DOHH2 (cell line): ENCODE results near the gene OXSR1.
"Not testable (repeated sequence)": the region's sequence is repeated elsewhere in the genome, so short reads cannot be mapped to it uniquely, and the experiment has no call there.

ENCODE experiments used
- H3F3A ChIP-seq: fragments of 200-600 bp; sonication (generic), shearing (Covaris generic); 2 replicates; pipeline ENCODE4 v1.6.0; 2016; ENCODE audit warnings: antibody characterized with exemption, mild to moderate bottlenecking; ENCODE audit not compliant: control insufficient read depth, insufficient read depth
- H3K27ac ChIP-seq: fragments of 200-600 bp; sonication (generic); 2 replicates; pipeline ENCODE4 v1.5.1; 2014; ENCODE audit warnings: low read depth, mild to moderate bottlenecking, low read length, moderate library complexity
- H3K27me3 ChIP-seq: fragments of 200-600 bp; sonication (generic); 2 replicates; pipeline ENCODE4 v1.6.1; 2014; ENCODE audit warnings: mild to moderate bottlenecking, low read length, mixed read lengths; ENCODE audit not compliant: control insufficient read depth
- H3K36me3 ChIP-seq: fragments of 200-600 bp; sonication (generic); 2 replicates; pipeline ENCODE4 v1.6.1; 2014; ENCODE audit warnings: mild to moderate bottlenecking, low read length, moderate library complexity, mixed read lengths; ENCODE audit not compliant: control insufficient read depth
- H3K4me1 ChIP-seq: fragments of 200-600 bp; sonication (generic); 2 replicates; pipeline ENCODE4 v1.6.1; 2014; ENCODE audit warnings: mild to moderate bottlenecking, low read length, mixed read lengths; ENCODE audit not compliant: control insufficient read depth
- H3K4me2 ChIP-seq: fragments of 200-600 bp; sonication (generic); 2 replicates; pipeline ENCODE4 v1.6.0; 2014; ENCODE audit warnings: mild to moderate bottlenecking, low read length, moderate library complexity
- H3K4me3 ChIP-seq: fragments of 200-600 bp; sonication (generic); 2 replicates; pipeline ENCODE4 v1.5.1; 2014; ENCODE audit warnings: mild to moderate bottlenecking, low read length, mixed read lengths
- H3K79me2 ChIP-seq: fragments of 200-600 bp; sonication (generic); 2 replicates; pipeline ENCODE4 v1.6.1; 2014; ENCODE audit warnings: mild to moderate bottlenecking, low read length, mixed read lengths; ENCODE audit not compliant: control insufficient read depth
- H3K9me2 ChIP-seq: fragments of 200-600 bp; sonication (generic); replicated peaks from 2 replicates; pipeline ENCODE4 v1.6.1; 2014; ENCODE audit warnings: mild to moderate bottlenecking, low read length, mixed read lengths; ENCODE audit not compliant: control insufficient read depth
- H3K9me3 ChIP-seq: fragments of 200-600 bp; sonication (generic); 2 replicates; pipeline ENCODE4 v1.6.1; 2014; ENCODE audit warnings: antibody characterized with exemption, low read length, mixed read lengths; ENCODE audit not compliant: control insufficient read depth, insufficient read depth
- H4K20me1 ChIP-seq: fragments of 200-600 bp; sonication (generic); 2 replicates; pipeline ENCODE4 v1.6.0; 2014; ENCODE audit warnings: low read depth, mild to moderate bottlenecking, antibody characterized with exemption, low read length, moderate library complexity; ENCODE audit not compliant: control insufficient read depth, insufficient read depth
- CTCF ChIP-seq: fragments of 200-600 bp; sonication (generic); IDR thresholded peaks from one replicate; pipeline ENCODE4 v1.5.1; 2014; ENCODE audit warnings: antibody characterized with exemption, mild to moderate bottlenecking, low read depth, low read length; ENCODE audit not compliant: poor library complexity, severe bottlenecking
- EZH2phosphoT487 ChIP-seq: fragments of 200-600 bp; sonication (generic); IDR thresholded peaks from 2 replicates; pipeline ENCODE4 v1.6.1; 2017; ENCODE audit warnings: borderline replicate concordance, mild to moderate bottlenecking, antibody characterized with exemption, low read length, moderate library complexity, mixed read lengths

OXSR1 gene

GRCh38 chr3:38157117-38157516 is 8.2 kb upstream of the OXSR1 start:
- Histone ChIP-seq H3K4me3 (no peak overlapping the region), H3K27me3 (0 out of 2 replicates have a peak, but pooled peaks cover 2% of the 10 kb centered on the region), H3K79me2 (no peaks in the 10 kb centered on the region), H3K27ac (no peak overlapping the region), H3F3A (no peaks in the 10 kb centered on the region), H3K9me2 (no peaks in the 10 kb centered on the region), H3K36me3 (no peaks in the 10 kb centered on the region), H3K4me1 (no peaks in the 10 kb centered on the region), H4K20me1 (no peaks in the 10 kb centered on the region), H3K4me2 (no peak overlapping the region), H3K9me3 (no peaks in the 10 kb centered on the region)
- no peak for TF ChIP-seq CTCF
- no peak for TF ChIP-seq EZH2phosphoT487

- H3K9me3 ChIP-seq = no peaks in the 10 kb centered on the region
- H3K9me2 ChIP-seq = no peaks in the 10 kb centered on the region
- no peaks in the 10 kb centered on the region for H3K79me2 ChIP-seq
- H3K4me1 ChIP-seq = no peaks in the 10 kb centered on the region
- H4K20me1 ChIP-seq = no peaks in the 10 kb centered on the region
- no peak overlapping the region for H3K4me2 ChIP-seq
- 0 out of 2 replicates have a peak, but pooled peaks cover 2% of the 10 kb centered on the region for H3K27me3 ChIP-seq
- no peaks in the 10 kb centered on the region for H3F3A ChIP-seq
- no peaks in the 10 kb centered on the region for H3K36me3 ChIP-seq
- H3K4me3 ChIP-seq = no peak overlapping the region
- TF ChIP-seq EZH2phosphoT487 (no peak), CTCF (no peak)
- no peak overlapping the region for H3K27ac ChIP-seq
Measured at GRCh38 chr3:38157595-38157994, 7.7 kb upstream of the OXSR1 start.

GRCh38 chr3:38158472-38158871 is 6.9 kb upstream of the OXSR1 start:
- Histone ChIP-seq H3K9me3 (no peaks in the 10 kb centered on the region), H3K4me3 (no peak overlapping the region), H4K20me1 (no peaks in the 10 kb centered on the region), H3K79me2 (no peaks in the 10 kb centered on the region), H3K36me3 (no peaks in the 10 kb centered on the region), H3K4me2 (no peak overlapping the region), H3K27me3 (0 out of 2 replicates have a peak, but pooled peaks cover 2% of the 10 kb centered on the region), H3F3A (peaks cover 9% of the 10 kb centered on the region), H3K4me1 (peaks cover 6% of the 10 kb centered on the region), H3K27ac (no peak overlapping the region), H3K9me2 (no peaks in the 10 kb centered on the region)
- TF ChIP-seq CTCF (no peak), EZH2phosphoT487 (no peak)

GRCh38 chr3:38160704-38161103 is 4.6 kb upstream of the OXSR1 start:
- not testable (repeated sequence) for H3K36me3 ChIP-seq, H3K4me2 ChIP-seq, H3K27ac ChIP-seq, H3K4me3 ChIP-seq, H4K20me1 ChIP-seq, H3K27me3 ChIP-seq, H3K9me3 ChIP-seq, H3K9me2 ChIP-seq
- Histone ChIP-seq H3K79me2 (peaks cover 10% of the 10 kb centered on the region), H3K4me1 (peaks cover 18% of the 10 kb centered on the region), H3F3A (peaks cover 13% of the 10 kb centered on the region)
